ENCODE data around the gene SART3.

SART3 gene

DNA sequence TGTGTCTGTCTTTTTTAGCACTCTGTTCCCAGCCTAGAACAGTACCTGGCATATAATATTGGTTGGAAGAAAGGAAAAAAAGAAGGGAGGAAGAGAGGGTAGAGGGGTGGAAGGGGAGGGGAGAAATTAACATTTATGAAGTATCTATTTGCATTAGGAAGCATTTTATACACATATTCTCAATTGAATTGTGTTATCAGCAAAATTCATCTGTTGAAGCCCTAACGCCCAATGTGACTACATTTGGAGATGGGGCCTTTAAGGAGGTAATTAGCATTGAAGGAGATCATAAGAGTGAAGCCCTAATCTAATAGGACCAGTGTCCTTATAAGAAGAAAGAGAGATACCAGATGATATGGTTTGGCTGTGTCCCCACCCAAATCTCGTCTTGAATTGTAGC is 76.1 kb downstream of the SART3 start:
- no peak for DNase-seq (ENCODE audit: low read depth)
- TF ChIP-seq, protein P1, sequence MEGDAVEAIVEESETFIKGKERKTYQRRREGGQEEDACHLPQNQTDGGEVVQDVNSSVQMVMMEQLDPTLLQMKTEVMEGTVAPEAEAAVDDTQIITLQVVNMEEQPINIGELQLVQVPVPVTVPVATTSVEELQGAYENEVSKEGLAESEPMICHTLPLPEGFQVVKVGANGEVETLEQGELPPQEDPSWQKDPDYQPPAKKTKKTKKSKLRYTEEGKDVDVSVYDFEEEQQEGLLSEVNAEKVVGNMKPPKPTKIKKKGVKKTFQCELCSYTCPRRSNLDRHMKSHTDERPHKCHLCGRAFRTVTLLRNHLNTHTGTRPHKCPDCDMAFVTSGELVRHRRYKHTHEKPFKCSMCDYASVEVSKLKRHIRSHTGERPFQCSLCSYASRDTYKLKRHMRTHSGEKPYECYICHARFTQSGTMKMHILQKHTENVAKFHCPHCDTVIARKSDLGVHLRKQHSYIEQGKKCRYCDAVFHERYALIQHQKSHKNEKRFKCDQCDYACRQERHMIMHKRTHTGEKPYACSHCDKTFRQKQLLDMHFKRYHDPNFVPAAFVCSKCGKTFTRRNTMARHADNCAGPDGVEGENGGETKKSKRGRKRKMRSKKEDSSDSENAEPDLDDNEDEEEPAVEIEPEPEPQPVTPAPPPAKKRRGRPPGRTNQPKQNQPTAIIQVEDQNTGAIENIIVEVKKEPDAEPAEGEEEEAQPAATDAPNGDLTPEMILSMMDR (IDR thresholded peaks at IDR 0.05; ENCODE audit: insufficient read depth, low read depth, low read length, missing control alignments): no peak

DNA sequence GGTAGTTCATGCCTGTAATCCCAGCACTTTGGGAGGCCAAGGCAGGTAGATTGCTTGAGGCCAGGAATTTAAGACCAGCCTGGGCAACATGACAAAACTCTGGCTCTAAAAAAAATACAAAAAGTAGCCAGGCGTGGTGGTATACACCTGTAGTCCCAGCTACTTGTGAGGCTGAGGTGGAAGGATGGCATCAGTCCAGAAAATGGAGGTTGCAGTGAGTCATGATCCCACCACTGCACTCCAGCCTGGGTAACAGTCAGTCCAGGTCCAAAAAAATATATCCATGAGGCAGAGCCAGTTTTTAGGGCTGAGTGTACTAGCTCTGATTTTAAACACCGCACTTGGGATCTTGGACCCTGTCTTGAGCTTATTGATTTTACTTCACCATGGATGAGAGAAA is 76.5 kb downstream of the SART3 start:
- H3K4me3 ChIP-seq (ENCODE audit: low read depth, low read length): no peak overlapping the region
- DNase-seq (ENCODE audit: low read depth): no peak
- TF ChIP-seq, protein P1 (IDR thresholded peaks at IDR 0.05; ENCODE audit: insufficient read depth, low read depth, low read length, missing control alignments): no peak

More for the DNA sequence above, 76.1 kb downstream of the SART3 start:
- no peak overlapping the region for H3K4me3 ChIP-seq (ENCODE audit: low read depth, low read length)

DNA sequence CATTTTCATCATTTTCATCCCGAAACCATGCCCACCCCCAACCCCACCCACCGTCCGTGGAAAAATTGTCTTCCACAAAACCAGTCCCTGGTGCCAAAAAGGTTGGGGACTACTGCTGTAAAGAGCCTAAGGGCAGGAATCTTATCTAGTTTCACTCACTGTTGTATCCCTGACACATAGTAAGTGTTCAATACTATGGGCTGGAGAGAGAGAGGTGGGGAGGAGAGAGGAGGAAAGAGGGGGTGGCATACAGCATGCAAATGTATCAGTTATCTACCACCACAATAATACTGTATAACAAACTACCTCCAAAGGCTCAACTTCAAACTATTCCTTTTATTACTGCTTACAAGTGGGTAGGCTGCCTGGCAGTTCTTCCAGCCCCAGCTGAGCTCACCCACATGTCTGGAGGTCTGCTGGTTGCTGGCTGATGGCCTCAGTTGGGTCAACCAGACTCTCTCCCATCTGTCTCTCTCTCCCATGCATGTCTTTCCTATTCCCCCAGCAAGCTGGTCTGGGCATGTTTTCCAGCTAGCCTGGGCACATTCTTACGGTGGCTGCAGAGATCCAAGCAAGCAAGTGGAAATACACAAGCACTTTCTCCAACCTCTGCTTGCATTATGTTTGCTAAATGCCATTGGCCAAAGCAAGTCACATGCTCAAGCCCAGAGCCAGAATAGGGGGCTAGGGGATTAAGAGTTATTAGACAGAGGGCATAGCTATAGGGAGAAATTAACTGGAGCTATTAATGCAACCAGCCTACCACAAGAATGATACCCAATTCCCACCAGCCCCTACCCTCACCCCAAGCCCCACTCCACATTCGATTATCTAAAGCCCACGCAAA is 77.5 kb downstream of the SART3 start:
- TF ChIP-seq, protein P1 (IDR thresholded peaks at IDR 0.05; ENCODE audit: insufficient read depth, low read depth, low read length, missing control alignments): no peak
- no peak for DNase-seq (ENCODE audit: low read depth)
- H3K4me3 ChIP-seq (ENCODE audit: low read depth, low read length): no peak overlapping the region

DNA sequence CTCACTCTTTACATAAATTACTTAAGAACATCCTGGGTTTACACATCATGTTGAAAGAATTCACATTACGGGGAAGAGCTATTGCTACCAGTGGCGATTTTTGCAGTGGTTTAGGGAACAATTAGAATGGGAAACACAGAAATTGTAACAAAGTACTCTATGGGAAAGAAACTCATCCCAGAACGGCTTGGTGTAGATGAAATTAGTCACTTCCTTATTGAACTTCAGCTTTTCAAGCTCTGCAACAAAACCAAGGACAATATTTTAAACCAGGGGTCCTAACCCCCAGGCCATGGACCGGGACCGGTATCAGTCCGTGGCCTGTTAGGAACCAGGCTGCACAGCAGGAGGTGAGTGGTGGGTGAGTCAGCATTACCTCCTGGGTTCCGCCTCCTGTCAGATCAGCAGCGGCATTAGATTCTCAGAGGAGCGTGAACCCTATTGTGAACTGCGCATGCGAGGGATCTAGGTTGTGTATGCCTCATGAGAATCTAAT is 78.2 kb downstream of the SART3 start:
- no peak overlapping the region for H3K4me3 ChIP-seq (ENCODE audit: low read depth, low read length)
- TF ChIP-seq, protein P1 (IDR thresholded peaks at IDR 0.05; ENCODE audit: insufficient read depth, low read depth, low read length, missing control alignments): no peak
- DNase-seq (ENCODE audit: low read depth): no peak

DNA sequence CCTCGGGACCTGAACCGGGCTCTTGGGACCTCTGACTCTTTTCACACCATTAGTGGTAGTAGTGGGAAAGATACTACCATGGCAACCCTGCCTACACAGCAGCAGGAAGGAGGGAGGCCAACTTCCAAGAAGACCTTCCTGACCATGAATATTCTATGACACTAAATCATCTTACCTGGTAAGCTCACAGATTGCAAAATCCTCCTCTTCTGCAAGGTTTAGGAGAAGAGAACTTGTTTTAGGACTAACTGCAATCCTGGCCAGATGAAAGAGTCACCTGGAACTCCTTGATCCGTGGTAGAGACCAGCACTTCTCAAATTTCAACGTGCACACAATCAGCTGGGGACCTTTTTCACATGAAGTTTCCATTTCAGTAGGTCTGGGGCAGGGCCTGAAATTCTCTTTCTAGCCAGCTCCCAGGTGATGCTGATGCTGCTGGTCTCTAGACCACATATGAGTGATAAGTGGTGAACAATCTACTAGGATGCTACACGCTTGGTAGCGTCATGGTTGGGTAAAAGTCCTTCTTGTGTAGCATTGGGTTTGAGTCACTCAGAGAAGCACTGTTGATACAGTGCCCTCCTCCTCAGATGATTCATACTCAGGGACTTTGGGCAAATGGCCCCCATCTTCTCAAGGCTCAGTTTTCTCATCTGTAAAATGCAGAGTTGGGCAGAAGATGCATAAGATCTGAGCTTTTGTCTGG is 81.5 kb downstream of the SART3 start:
- peak; percentile 29 for DNase-seq (ENCODE audit: low read depth)
- TF ChIP-seq, protein P1 (IDR thresholded peaks at IDR 0.05; ENCODE audit: insufficient read depth, low read depth, low read length, missing control alignments): no peak
- no peak overlapping the region for H3K4me3 ChIP-seq (ENCODE audit: low read depth, low read length)

DNA sequence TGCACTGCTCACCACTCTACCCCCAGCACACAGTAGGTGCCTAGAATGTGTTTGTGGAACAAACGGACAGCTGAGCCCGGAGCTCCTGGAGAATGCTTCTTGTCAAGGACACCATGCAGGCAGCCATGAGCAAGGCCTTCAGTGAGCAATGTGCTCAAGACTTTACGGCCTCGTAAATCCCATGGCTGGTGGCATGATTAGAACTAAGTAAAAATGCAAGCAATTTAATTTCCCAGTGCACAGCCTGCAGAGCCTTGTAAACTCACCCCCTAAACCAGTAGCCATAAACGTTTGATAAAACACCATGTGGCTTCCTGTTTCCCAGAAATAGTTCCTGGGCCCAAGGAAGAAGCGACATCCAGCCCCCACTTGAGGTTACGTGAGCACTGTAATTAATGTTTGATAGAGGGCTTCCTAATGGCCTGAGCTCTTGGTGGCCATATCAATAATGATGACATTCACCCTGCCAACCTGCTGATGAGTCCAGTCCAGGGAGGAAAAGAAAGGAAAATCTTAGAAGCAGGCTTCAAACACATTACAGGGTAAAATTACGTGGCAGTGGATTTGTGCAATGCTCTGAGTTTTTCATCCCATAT is 82.3 kb downstream of the SART3 start:
- TF ChIP-seq, protein P1 (IDR thresholded peaks at IDR 0.05; ENCODE audit: insufficient read depth, low read depth, low read length, missing control alignments): no peak
- no peak overlapping the region for H3K4me3 ChIP-seq (ENCODE audit: low read depth, low read length)
- DNase-seq (ENCODE audit: low read depth): no peak
